SU-DHL-6 (cell line): ENCODE data around the gene TLK1.

Experiments used
- EZH2phosphoT487 ChIP-seq: fragments of 200-600 bp; sonication (generic), shearing (Covaris generic); conservative IDR thresholded peaks from 2 replicates; pipeline ENCODE4 v1.6.1; 2018; ENCODE audit warnings: mild to moderate bottlenecking, antibody characterized with exemption, low read length, moderate library complexity, mixed read lengths
- TF ChIP-seq, protein P1 (sequence below): fragments of 200-600 bp; sonication (generic); IDR thresholded peaks from one replicate; pipeline ENCODE4 v1.5.1; 2017; ENCODE audit warnings: antibody characterized with exemption, mild to moderate bottlenecking, low read length, moderate library complexity; ENCODE audit not compliant: insufficient read depth, poor library complexity, severe bottlenecking

DNA sequence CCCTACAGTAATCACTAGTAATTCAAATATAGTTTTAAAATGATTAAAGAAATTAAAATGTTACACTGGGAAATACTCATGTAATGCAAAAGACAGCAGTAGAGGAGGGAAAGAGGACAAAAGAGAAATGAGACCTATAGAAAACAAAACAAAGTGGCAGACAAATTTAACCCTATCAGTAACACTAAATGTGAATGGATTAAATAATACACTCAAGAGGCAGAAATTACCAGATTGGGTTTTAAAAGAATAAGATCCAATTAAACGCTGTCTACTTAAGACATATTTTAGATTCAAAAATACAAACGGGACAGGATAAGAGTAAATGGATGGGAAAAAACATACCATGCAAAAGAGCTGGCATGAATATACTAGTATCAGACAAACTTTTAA is 17.0 kb downstream of the TLK1 start:
- TF ChIP-seq, protein P1, sequence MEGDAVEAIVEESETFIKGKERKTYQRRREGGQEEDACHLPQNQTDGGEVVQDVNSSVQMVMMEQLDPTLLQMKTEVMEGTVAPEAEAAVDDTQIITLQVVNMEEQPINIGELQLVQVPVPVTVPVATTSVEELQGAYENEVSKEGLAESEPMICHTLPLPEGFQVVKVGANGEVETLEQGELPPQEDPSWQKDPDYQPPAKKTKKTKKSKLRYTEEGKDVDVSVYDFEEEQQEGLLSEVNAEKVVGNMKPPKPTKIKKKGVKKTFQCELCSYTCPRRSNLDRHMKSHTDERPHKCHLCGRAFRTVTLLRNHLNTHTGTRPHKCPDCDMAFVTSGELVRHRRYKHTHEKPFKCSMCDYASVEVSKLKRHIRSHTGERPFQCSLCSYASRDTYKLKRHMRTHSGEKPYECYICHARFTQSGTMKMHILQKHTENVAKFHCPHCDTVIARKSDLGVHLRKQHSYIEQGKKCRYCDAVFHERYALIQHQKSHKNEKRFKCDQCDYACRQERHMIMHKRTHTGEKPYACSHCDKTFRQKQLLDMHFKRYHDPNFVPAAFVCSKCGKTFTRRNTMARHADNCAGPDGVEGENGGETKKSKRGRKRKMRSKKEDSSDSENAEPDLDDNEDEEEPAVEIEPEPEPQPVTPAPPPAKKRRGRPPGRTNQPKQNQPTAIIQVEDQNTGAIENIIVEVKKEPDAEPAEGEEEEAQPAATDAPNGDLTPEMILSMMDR: no peak
- no peak for TF ChIP-seq EZH2phosphoT487
